K562 (cell line): ENCODE measurements around the gene OPCML. TPM values are rescaled to one million over a fixed set of nuclear protein-coding genes. Genes with fewer than 3 reads are reported as not detected.

Experiments used
- ATAC-seq: fragments of 200-7000 bp; cut with Tn5 transposase; 3 replicates; pipeline ENCODE4 v1.9.1; 2020; ENCODE audit warnings: moderate library complexity
- BruUV-seq: library from RNA; stranded (reverse); fragments of 400-500 nt; replicated peaks from 2 replicates; lab custom pipeline; 2021; lab: Mats Ljungman, UMichigan
- CTCF ChIA-PET: fragments of 300-600 bp; formaldehyde crosslinking; extraction: SDS; loops from one replicate; lab custom pipeline; 2021; ENCODE audit warnings: low intra/inter-chr PET ratio; lab: Yijun Ruan, JAX
- POLR2A ChIA-PET: fragments of 300-600, 350-650 bp; sonication (Branson Sonifier 250); formaldehyde crosslinking; extraction: SDS; loops from one replicate; lab custom pipeline; 2021; ENCODE audit warnings: antibody characterized with exemption, inconsistent platforms; lab: Yijun Ruan, JAX
- DNase-seq, 4 experiments: peaks; one replicate each; pipeline versions ENCODE4 v3.0.0 to v3.0.0-alpha.2; 2011 to 2018; ENCODE audit warnings: low spot score in 3 of 4, mixed read lengths in 3 of 4; ENCODE audit errors: extremely low read depth in 1 of 4
- FAIRE-seq: peaks from 2 replicates; lab custom pipeline; 2011; peaks lifted over from hg19 to GRCh38; lab: Jason Lieb, UNC
- H2AFZ ChIP-seq: 2 replicates; pipeline ENCODE4 v1.6.0; 2011; ENCODE audit warnings: low read depth, low read length, control low read depth, inconsistent platforms
- H3K27ac ChIP-seq: fragments of 200-600 bp; 3 replicates; pipeline ENCODE4 v1.8.0; 2011; ENCODE audit warnings: low read depth, mild to moderate bottlenecking, control low read depth, inconsistent platforms, low read length, moderate library complexity, mixed read lengths; ENCODE audit errors: extremely low read depth
- H3K27me3 ChIP-seq, 2 experiments: fragments of 300-600 bp in 1 of 2; 2 replicates in 1 of 2; 3 replicates in 1 of 2; pipeline versions ENCODE4 v1.6.0 to v1.8.0; 2011; ENCODE audit warnings: inconsistent platforms in 2 of 2, low read length in 2 of 2, mild to moderate bottlenecking in 1 of 2, mixed read lengths in 1 of 2, moderate library complexity in 1 of 2; ENCODE audit not compliant: control insufficient read depth in 2 of 2, insufficient read depth in 2 of 2
- H3K36me3 ChIP-seq: fragments of 300-600 bp; 3 replicates; pipeline ENCODE4 v1.8.0; 2011; ENCODE audit warnings: mild to moderate bottlenecking, low read length, inconsistent platforms; ENCODE audit not compliant: control insufficient read depth, insufficient read depth
- H3K4me1 ChIP-seq, 2 experiments: fragments of 200-600 bp in 1 of 2; replicated peaks in 1 of 2; 2 replicates in 1 of 2; 3 replicates in 1 of 2; pipeline versions ENCODE4 v1.5.1 to v1.8.0; 2011; ENCODE audit warnings: inconsistent platforms in 2 of 2, low read length in 2 of 2, mild to moderate bottlenecking in 1 of 2, mixed read lengths in 1 of 2, moderate library complexity in 1 of 2; ENCODE audit not compliant: control insufficient read depth in 2 of 2, insufficient read depth in 2 of 2
- H3K4me2 ChIP-seq: 2 replicates; pipeline ENCODE4 v1.6.1; 2011; ENCODE audit warnings: low read length, control low read depth, inconsistent platforms, mixed read lengths; ENCODE audit not compliant: insufficient read depth
- H3K4me3 ChIP-seq: fragments of 200-600 bp; sonication (generic), shearing (Covaris generic); 2 replicates; pipeline ENCODE4 v1.5.1; 2016; ENCODE audit warnings: control low read depth, inconsistent platforms
- H3K79me2 ChIP-seq: fragments of 200-600 bp; 3 replicates; pipeline ENCODE4 v1.8.0; 2011; ENCODE audit warnings: low read length, inconsistent platforms; ENCODE audit not compliant: control insufficient read depth, insufficient read depth
- H3K9ac ChIP-seq, 2 experiments: 2 replicates each; pipeline versions ENCODE4 v1.6.0 to v1.6.1; 2011; ENCODE audit warnings: low read depth in 2 of 2, low read length in 2 of 2, control low read depth in 1 of 2, inconsistent platforms in 1 of 2, mild to moderate bottlenecking in 1 of 2, mixed read lengths in 1 of 2; ENCODE audit not compliant: insufficient read depth in 1 of 2
- H3K9me1 ChIP-seq: one replicate; pipeline ENCODE4 v1.6.0; 2011; ENCODE audit warnings: inconsistent platforms, mild to moderate bottlenecking, low read length, moderate library complexity; ENCODE audit not compliant: control insufficient read depth, insufficient read depth
- H3K9me3 ChIP-seq: replicated peaks from 2 replicates; pipeline ENCODE4 v1.5.1; 2011; ENCODE audit warnings: low read depth, low read length, inconsistent platforms; ENCODE audit not compliant: control insufficient read depth, insufficient read depth
- H4K20me1 ChIP-seq: replicated peaks from 2 replicates; pipeline ENCODE4 v1.6.1; 2011; ENCODE audit warnings: low read length, inconsistent platforms, mixed read lengths; ENCODE audit not compliant: control insufficient read depth, insufficient read depth
- CREBBP ChIP-seq: IDR thresholded peaks from one replicate; pipeline ENCODE4 v1.6.1; 2012; ENCODE audit warnings: low read depth, mild to moderate bottlenecking, control low read depth, inconsistent platforms, low read length
- MTF1 ChIP-seq: fragments of 250-450 bp; sonication (Bioruptor Pico); IDR thresholded peaks from 2 replicates; pipeline ENCODE4 v1.9.0; 2021; ENCODE audit warnings: moderate library complexity, mild to moderate bottlenecking, inconsistent platforms, borderline replicate concordance
- NBN ChIP-seq: fragments of 450-650 bp; IDR thresholded peaks from 2 replicates; pipeline ENCODE4 v1.6.1; 2016; ENCODE audit warnings: low read depth, mild to moderate bottlenecking
- NEUROD1 ChIP-seq: fragments of 150-350 bp; IDR thresholded peaks from 2 replicates; pipeline ENCODE4 v1.6.1; 2014; ENCODE audit warnings: borderline replicate concordance, low read length, low read depth; ENCODE audit not compliant: partially characterized antibody
- NFIX ChIP-seq: fragments of 250-450 bp; sonication (Bioruptor Pico); IDR thresholded peaks from 2 replicates; pipeline ENCODE4 v1.4.0; 2020; ENCODE audit warnings: low read depth, mild to moderate bottlenecking, moderate library complexity
- PHB2 ChIP-seq: fragments of 450-650 bp; IDR thresholded peaks from 2 replicates; pipeline ENCODE4 v1.6.1; 2017; ENCODE audit warnings: low read depth
- PHTF2 ChIP-seq: fragments of 250-450 bp; sonication (Bioruptor Pico); IDR thresholded peaks from 2 replicates; pipeline ENCODE4 v1.5.0; 2021; ENCODE audit warnings: mild to moderate bottlenecking
- PPARD ChIP-seq: fragments of 250-450 bp; sonication (Bioruptor Pico); IDR thresholded peaks from 2 replicates; pipeline ENCODE4 v1.8.0; 2022; ENCODE audit warnings: inconsistent platforms, mild to moderate bottlenecking, moderate library complexity
- RBM25 ChIP-seq: fragments of 200-400 bp; formaldehyde crosslinking; IDR thresholded peaks from 2 replicates; pipeline ENCODE4 v1.6.1; 2018; ENCODE audit warnings: low read length, low read depth, moderate library complexity; ENCODE audit not compliant: severe bottlenecking
- RUNX1 ChIP-seq: sonication (generic); IDR thresholded peaks from 2 replicates; pipeline ENCODE4 v1.6.1; 2016; ENCODE audit warnings: antibody characterized with exemption, low read depth
- ZNF274 ChIP-seq: IDR thresholded peaks from 2 replicates; pipeline ENCODE4 v1.6.1; 2011; ENCODE audit warnings: low read depth, mild to moderate bottlenecking, low read length, moderate library complexity, borderline replicate concordance
- ZNF324 ChIP-seq: fragments of 250-450 bp; sonication (Bioruptor Pico); IDR thresholded peaks from 2 replicates; pipeline ENCODE4 v1.4.0; 2020; ENCODE audit warnings: mild to moderate bottlenecking
- WGBS: fragments of 100-300 bp; shearing (Covaris generic); methylation state at CpG from one replicate; pipeline ENCODE4 v1.1.6; 2016; ENCODE audit warnings: low coverage, mixed read lengths; ENCODE audit not compliant: insufficient coverage; ENCODE audit errors: missing lambda C conversion rate; 5-methylcytosine and 5-hydroxymethylcytosine counted together
- in situ Hi-C: fragments of 300-500 bp; cut with MboI; formaldehyde crosslinking; loops from 4 replicates; pipeline ENCODE4 v1.15.0; 2018; ENCODE audit warnings: inconsistent platforms, mixed read lengths
- intact Hi-C: fragments of 100-400 bp; cut with micrococcal nuclease; formaldehyde crosslinking; loops from 2 replicates; pipeline ENCODE4 v1.14.2; 2022
- polyA plus RNA-seq, 8 experiments: library from polyadenylated mRNA; depleted of rRNA in 4 of 8; stranded (reverse) in 5 of 8; unstranded in 3 of 8; fragments of >200 nt; fragmentation: Nextera tagmentation in 2 of 8; fragmentation: Illumina TruSeq in 1 of 8; extraction: Ambion mirVana in 2 of 8; extraction: Trizol in 1 of 8; gene quantifications; 2 replicates each; pipeline versions ENCODE4 v1.2.1 to v1.2.3, GENCODE V29; 2011 to 2014; ENCODE audit warnings: inconsistent platforms in 1 of 8, missing spikeins in 1 of 8
- total RNA-seq, 7 experiments: library from RNA; depleted of rRNA in 6 of 7; stranded (reverse); fragments of >200 nt in 6 of 7; fragmentation: Illumina TruSeq in 2 of 7; extraction: Trizol in 2 of 7; gene quantifications; 2 replicates each; pipeline versions ENCODE4 v1.2.1 to v1.2.3, GENCODE V29; 2011 to 2021; ENCODE audit warnings: low replicate concordance in 1 of 7
- TF ChIP-seq, protein P1 (sequence below): fragments of 450-650 bp; formaldehyde crosslinking; IDR thresholded peaks from 2 replicates; pipeline ENCODE4 v1.4.0; 2020; ENCODE audit warnings: mild to moderate bottlenecking, moderate library complexity

Gene OPCML
- total and polyA plus RNA-seq, 9 of the 15 experiments (the other 6 are each of a cell fraction or from before 2014, with no cell fraction given), result not detected

DNA sequence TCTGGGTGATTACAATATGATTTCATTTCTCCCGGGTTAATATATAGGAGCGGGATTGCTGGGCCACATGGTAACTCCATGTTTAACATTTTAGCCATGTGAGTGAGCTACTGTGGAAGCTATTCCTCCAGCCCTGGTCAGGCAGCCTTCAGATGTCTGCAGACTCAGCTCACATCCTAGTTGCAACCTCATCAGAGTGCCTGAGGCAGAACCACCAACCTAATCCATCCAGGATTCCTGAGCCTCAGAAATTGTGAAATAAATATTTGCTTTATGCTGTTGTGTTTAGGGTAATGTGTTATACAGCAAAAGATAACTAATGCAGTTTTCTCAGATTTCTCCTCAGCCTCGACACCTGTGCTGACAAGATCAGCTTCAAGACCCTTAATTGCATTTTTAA is 676.8 kb downstream of the OPCML start:
- no peak for DNase-seq
- no peaks in the 10 kb centered on the region for H3K9me1 ChIP-seq
- ATAC-seq, result no peak
- H3K9ac ChIP-seq, result no peak overlapping the region
- no peaks in the 10 kb centered on the region for H3K27me3 ChIP-seq
- no peaks in the 10 kb centered on the region; the same call in 1 of the 2 replicates for H3K9me3 ChIP-seq
- no peak for FAIRE-seq
- ChIA-PET CTCF (no interaction called here), POLR2A (no interaction called here)
- no peak overlapping the region for H2AFZ ChIP-seq
- in situ Hi-C loops (no loop called here), intact Hi-C loops (no loop called here)
- H3K4me1 ChIP-seq, result no peaks in the 10 kb centered on the region
- H3K4me3 ChIP-seq, result no peak overlapping the region
- H4K20me1 ChIP-seq, result no peaks in the 10 kb centered on the region
- 2% methylated on average over 3 of the region's 3 CpGs for WGBS
- TF ChIP-seq NEUROD1, result no peak
- no peak for TF ChIP-seq NBN
- no peak for TF ChIP-seq RUNX1
- TF ChIP-seq PPARD (CRISPR knock-in tag), result no peak
- TF ChIP-seq MTF1 (CRISPR knock-in tag), result no peak
- no peak for TF ChIP-seq ZNF324 (CRISPR knock-in tag)
- no peak for TF ChIP-seq CREBBP
- no peak for TF ChIP-seq ZNF274
- TF ChIP-seq, protein P1, sequence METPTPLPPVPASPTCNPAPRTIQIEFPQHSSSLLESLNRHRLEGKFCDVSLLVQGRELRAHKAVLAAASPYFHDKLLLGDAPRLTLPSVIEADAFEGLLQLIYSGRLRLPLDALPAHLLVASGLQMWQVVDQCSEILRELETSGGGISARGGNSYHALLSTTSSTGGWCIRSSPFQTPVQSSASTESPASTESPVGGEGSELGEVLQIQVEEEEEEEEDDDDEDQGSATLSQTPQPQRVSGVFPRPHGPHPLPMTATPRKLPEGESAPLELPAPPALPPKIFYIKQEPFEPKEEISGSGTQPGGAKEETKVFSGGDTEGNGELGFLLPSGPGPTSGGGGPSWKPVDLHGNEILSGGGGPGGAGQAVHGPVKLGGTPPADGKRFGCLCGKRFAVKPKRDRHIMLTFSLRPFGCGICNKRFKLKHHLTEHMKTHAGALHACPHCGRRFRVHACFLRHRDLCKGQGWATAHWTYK (CRISPR knock-in tag), result no peak
- TF ChIP-seq RBM25, result no peak
- no peak for TF ChIP-seq PHTF2 (CRISPR knock-in tag)
- TF ChIP-seq PHB2, result no peak
- no peak for TF ChIP-seq NFIX (CRISPR knock-in tag)
- no peak overlapping the region for H3K27ac ChIP-seq
- no TSS peak for BruUV-seq
- H3K79me2 ChIP-seq, result no peaks in the 10 kb centered on the region
- H3K36me3 ChIP-seq, result no peaks in the 10 kb centered on the region
- no peak overlapping the region for H3K4me2 ChIP-seq
